Measurements from ENCODE around the gene ANKRD40CL.

ANKRD40CL gene

GRCh38 chr17:50767446-50767845 is at the start of gene ANKRD40CL:
TSS of gene ANKRD40CL (minus strand) at chr17:50767518. CDS start at chr17:50766913, 605 bp downstream.
- H3K4me3 ChIP-seq (replicated peaks; ENCODE audit: low read depth, low read length), result no peak within 1 kb of the TSS
- DNase-seq (ENCODE audit: extremely low read depth, low read depth), result no peak
- TF ChIP-seq, protein P1, sequence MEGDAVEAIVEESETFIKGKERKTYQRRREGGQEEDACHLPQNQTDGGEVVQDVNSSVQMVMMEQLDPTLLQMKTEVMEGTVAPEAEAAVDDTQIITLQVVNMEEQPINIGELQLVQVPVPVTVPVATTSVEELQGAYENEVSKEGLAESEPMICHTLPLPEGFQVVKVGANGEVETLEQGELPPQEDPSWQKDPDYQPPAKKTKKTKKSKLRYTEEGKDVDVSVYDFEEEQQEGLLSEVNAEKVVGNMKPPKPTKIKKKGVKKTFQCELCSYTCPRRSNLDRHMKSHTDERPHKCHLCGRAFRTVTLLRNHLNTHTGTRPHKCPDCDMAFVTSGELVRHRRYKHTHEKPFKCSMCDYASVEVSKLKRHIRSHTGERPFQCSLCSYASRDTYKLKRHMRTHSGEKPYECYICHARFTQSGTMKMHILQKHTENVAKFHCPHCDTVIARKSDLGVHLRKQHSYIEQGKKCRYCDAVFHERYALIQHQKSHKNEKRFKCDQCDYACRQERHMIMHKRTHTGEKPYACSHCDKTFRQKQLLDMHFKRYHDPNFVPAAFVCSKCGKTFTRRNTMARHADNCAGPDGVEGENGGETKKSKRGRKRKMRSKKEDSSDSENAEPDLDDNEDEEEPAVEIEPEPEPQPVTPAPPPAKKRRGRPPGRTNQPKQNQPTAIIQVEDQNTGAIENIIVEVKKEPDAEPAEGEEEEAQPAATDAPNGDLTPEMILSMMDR (IDR thresholded peaks at IDR 0.05; ENCODE audit: low read depth, low read length, missing control alignments), result no peak

- DNase-seq (ENCODE audit: extremely low read depth, low read depth), result no peak
- no peak overlapping the region for H3K4me3 ChIP-seq (replicated peaks; ENCODE audit: low read depth, low read length)
- TF ChIP-seq, protein P1 (IDR thresholded peaks at IDR 0.05; ENCODE audit: low read depth, low read length, missing control alignments), result no peak
Observed at GRCh38 chr17:50816271-50816670, 49.0 kb upstream of the ANKRD40CL start.

DNA sequence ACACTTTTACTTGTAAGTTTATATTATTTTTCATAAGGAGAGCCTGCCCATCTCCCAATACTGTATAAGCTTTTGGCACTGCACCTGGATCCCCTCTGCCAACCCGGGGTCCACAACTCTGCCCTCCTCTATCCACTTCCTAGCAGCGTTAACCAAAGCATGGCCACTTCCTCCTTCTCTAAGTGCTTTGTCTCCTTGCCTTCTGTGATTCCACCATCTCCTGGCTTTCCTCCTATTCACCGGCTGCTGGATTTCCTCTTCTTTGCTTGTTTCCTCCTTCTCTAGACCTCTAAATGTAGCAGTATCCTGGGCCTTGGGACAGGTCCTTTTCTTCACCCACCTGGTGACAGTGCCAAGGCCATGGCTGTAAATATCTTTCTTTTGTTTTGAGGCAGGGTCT is 48.1 kb upstream of the ANKRD40CL start:
- no peak for DNase-seq (ENCODE audit: extremely low read depth, low read depth)
- no peak overlapping the region for H3K4me3 ChIP-seq (replicated peaks; ENCODE audit: low read depth, low read length)
- TF ChIP-seq, protein P1 (IDR thresholded peaks at IDR 0.05; ENCODE audit: low read depth, low read length, missing control alignments), result no peak

DNA sequence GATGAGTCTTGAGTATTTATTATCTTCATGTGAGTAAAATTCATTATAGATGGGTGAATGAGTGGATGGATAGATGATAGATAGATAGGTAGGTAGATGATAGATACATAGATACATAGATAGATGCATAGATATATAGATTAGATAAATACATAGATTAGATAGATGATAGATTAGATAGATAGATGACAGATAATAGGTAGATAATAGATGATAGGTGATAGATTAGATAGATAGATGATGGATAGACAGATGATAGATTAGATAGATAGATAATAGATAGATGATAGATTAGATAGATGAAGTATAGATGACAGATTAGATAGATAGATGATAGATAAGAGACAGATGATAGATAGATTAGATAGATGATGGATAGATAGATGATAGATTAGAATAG is 46.3 kb upstream of the ANKRD40CL start:
- DNase-seq (ENCODE audit: extremely low read depth, low read depth), result no peak
- H3K4me3 ChIP-seq (replicated peaks; ENCODE audit: low read depth, low read length), result no peak overlapping the region
- TF ChIP-seq, protein P1 (IDR thresholded peaks at IDR 0.05; ENCODE audit: low read depth, low read length, missing control alignments), result no peak

- H3K4me3 ChIP-seq (replicated peaks; ENCODE audit: low read depth, low read length), result no peak overlapping the region
- TF ChIP-seq, protein P1 (IDR thresholded peaks at IDR 0.05; ENCODE audit: low read depth, low read length, missing control alignments), result no peak
- DNase-seq (ENCODE audit: extremely low read depth, low read depth), result no peak
Observed at GRCh38 chr17:50808888-50809287, 41.6 kb upstream of the ANKRD40CL start.

DNA sequence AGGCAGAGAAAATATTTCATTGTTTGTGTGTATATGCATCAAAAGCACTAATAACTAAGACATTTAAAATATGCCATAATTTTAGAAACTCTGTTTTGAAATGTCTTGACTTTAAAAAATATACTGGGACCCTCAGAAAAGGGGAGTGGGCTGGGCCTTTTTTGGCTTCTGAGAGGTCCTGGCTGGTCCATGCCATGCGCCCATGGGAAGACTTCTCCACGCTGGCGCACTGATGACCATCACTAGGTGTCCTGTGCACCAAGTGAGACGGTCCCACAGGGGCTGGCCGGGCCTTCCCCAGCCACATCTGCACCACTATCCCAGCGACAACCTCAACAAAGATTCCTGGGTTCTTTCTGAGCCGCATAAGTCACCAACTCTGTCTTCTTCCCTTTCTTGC is 41.1 kb upstream of the ANKRD40CL start:
- DNase-seq (ENCODE audit: extremely low read depth, low read depth), result no peak
- no peak overlapping the region for H3K4me3 ChIP-seq (replicated peaks; ENCODE audit: low read depth, low read length)
- TF ChIP-seq, protein P1 (IDR thresholded peaks at IDR 0.05; ENCODE audit: low read depth, low read length, missing control alignments), result no peak

GRCh38 chr17:50807675-50808074 is 40.4 kb upstream of the ANKRD40CL start:
- TF ChIP-seq, protein P1 (IDR thresholded peaks at IDR 0.05; ENCODE audit: low read depth, low read length, missing control alignments), result no peak
- DNase-seq (ENCODE audit: extremely low read depth, low read depth), result no peak
- no peak overlapping the region for H3K4me3 ChIP-seq (replicated peaks; ENCODE audit: low read depth, low read length)

All from HFF-Myc (cell line).